GM12873 (cell line): ENCODE results near the gene TNXB.

Source experiments
- TF ChIP-seq, protein P1 (sequence below): IDR thresholded peaks from 2 replicates; pipeline ENCODE4 v1.5.1; 2012; ENCODE audit warnings: low read depth, mild to moderate bottlenecking, moderate library complexity, low read length, control low read depth; ENCODE audit not compliant: insufficient read depth; ENCODE audit errors: missing control alignments

TNXB gene

GRCh38 chr6:32131439-32131948 is 22.4 kb upstream of the TNXB start:
- TF ChIP-seq, protein P1, sequence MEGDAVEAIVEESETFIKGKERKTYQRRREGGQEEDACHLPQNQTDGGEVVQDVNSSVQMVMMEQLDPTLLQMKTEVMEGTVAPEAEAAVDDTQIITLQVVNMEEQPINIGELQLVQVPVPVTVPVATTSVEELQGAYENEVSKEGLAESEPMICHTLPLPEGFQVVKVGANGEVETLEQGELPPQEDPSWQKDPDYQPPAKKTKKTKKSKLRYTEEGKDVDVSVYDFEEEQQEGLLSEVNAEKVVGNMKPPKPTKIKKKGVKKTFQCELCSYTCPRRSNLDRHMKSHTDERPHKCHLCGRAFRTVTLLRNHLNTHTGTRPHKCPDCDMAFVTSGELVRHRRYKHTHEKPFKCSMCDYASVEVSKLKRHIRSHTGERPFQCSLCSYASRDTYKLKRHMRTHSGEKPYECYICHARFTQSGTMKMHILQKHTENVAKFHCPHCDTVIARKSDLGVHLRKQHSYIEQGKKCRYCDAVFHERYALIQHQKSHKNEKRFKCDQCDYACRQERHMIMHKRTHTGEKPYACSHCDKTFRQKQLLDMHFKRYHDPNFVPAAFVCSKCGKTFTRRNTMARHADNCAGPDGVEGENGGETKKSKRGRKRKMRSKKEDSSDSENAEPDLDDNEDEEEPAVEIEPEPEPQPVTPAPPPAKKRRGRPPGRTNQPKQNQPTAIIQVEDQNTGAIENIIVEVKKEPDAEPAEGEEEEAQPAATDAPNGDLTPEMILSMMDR, result no peak

GRCh38 chr6:32129297-32130088 is 20.4 kb upstream of the TNXB start:
- TF ChIP-seq, protein P1, result no peak

DNA sequence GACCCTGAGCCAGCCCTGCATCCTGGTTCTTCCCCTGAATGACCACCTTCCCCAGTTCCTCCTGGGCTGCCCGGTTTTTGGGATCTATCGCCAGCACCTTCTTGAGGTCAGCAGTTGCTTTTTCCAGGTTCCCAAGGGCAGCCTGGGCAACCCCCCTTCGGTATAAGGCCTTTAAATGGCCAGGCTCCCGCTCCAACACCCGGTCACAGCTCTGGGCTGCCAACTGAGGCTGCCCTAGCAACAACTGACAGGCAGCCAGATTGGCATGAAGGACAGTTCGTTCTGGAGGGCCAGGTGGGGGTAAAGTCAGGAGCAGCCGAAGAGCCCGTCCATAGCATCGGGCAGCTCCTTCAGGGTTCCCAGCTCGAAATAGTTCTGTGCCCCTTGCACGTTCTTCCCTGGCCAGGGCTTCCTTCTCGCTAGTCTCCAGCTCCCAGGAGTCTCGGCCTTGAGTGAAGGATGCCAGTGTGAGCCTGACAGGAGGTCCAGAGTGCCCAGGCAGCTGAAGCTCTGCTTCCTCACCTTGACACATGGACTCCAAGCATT is 19.7 kb upstream of the TNXB start:
- TF ChIP-seq, protein P1, result no peak

DNA sequence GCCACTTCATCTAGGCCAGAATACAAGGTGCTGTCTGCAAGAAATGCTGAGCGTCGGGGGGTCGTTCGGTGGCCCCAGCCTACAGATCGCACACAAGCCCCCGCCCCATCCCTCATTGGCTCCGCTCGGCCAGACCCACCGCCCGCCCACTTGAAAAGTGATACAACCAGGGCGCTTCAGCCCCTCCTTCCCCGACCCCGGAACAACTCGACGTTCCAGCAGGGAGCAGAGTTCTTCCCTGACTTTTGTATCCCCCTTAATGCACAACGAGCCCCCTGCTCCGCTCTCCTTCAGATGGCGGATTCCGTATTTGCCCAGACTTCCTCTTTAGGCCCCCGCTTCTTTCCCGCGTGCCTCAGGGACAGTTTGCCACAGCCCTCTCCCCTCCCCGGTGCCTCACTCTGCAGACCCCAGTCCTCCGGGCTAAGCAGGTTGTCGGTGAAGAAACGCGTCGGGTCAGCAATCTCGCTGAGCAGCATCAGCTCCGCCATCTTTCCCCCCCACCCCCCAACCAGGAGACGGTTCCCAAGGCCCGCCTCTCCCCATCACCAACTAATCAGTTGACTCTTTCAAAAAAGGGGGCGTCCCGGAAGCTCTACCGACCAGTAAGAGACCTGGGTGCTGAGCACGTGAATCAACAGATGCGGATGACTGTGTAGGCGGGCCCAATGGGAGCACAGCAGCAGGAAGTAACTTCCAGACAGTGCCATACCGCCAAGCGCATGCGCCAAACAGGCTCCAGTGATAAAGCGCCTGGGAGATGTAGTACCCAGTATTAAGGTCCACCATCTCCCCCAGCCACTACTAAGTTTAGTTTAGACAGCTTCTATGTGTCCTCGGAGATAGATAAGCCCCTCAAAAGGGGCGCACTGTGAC is 18.8 kb upstream of the TNXB start, which contains the start of gene ATF6B:
Gene ATF6B, minus strand, starts transcription at position 530 of the 876 bp plus-strand sequence. Its CDS starts 39 bp downstream, at position 491.
- TF ChIP-seq, protein P1, result no peak

- TF ChIP-seq, protein P1, result no peak
Observed at GRCh38 chr6:32127409-32127716, 18.2 kb upstream of the TNXB start.

- TF ChIP-seq, protein P1, result no peak
Observed at GRCh38 chr6:32126880-32127279, 17.7 kb upstream of the TNXB start.

DNA sequence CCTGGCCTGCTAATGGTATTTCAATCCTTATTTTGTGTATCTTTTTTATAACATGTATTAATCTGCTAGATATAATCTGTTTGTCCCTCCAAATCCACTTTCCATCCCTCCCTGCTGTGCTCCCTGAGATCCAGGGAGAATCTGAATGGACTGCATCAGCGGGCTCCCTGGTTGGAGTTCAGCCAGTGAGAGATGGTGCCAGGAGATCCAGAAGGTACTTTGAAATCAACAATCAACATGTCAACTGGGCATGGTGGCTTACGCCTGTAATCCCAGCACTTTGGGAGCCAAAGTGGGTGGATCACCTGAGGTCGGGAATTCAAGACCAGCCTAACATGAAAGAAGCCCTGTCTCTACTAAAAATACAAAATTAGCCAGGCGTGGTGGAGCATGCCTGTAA is 14.5 kb upstream of the TNXB start:
- TF ChIP-seq, protein P1, result no peak
